ENCODE results near the gene HAPLN3. TPM values are rescaled to one million over a fixed set of nuclear protein-coding genes. Genes with fewer than 3 reads are reported as not detected.

The HAPLN3 gene
- total RNA-seq, 2 experiments from 2014 or later: 79.0 to 80.2 TPM

DNA sequence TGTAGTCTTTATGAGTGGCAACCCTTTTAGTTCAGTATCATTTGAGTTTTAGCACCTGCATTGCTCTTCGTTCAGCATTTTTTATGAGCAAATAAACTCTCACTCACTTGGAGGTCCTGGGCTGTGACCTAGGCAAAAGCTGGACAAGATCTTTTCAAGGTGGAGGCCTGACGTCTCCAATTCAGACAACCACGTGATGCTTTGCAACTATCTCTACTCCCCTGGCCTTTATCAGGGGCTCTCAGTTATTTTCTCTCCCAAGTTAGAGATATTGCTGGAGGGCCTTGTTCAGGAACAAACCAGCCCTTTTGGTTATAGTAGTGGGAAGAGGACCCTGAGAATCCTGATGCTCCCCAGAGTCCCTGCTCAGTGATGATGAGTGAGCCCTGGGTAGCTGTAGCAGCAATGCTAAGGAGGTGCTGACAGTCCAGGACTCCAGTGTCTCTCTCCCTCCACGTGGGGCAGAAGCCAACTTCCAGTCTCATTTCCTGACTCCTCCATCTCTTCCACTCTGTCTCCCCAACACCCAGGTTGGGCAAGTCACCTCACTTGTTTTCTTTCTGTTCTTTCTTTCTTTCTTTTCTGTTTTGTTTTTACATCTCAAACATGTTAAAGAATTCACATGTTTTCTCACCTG, 30.4 kb downstream of the HAPLN3 start:
- no peak overlapping the region for H3K27ac ChIP-seq (ENCODE audit: low read depth in 1 of 2, low read length in 2 of 2)
- no peaks in the 10 kb centered on the region for H3K4me1 Mint-ChIP-seq (ENCODE audit: low read depth)
- intact Hi-C loops (cut with DNase I, micrococcal nuclease): no loop called here
- ATAC-seq (ENCODE audit: poor library complexity): no peak
- H3K27me3 Mint-ChIP-seq: no peaks in the 10 kb centered on the region
- H3K36me3 Mint-ChIP-seq (ENCODE audit: low read depth): no peaks in the 10 kb centered on the region
- TF ChIP-seq, protein P1, sequence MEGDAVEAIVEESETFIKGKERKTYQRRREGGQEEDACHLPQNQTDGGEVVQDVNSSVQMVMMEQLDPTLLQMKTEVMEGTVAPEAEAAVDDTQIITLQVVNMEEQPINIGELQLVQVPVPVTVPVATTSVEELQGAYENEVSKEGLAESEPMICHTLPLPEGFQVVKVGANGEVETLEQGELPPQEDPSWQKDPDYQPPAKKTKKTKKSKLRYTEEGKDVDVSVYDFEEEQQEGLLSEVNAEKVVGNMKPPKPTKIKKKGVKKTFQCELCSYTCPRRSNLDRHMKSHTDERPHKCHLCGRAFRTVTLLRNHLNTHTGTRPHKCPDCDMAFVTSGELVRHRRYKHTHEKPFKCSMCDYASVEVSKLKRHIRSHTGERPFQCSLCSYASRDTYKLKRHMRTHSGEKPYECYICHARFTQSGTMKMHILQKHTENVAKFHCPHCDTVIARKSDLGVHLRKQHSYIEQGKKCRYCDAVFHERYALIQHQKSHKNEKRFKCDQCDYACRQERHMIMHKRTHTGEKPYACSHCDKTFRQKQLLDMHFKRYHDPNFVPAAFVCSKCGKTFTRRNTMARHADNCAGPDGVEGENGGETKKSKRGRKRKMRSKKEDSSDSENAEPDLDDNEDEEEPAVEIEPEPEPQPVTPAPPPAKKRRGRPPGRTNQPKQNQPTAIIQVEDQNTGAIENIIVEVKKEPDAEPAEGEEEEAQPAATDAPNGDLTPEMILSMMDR (IDR thresholded peaks at IDR 0.05): no peak
- no peak for DNase-seq
- CTCF ChIA-PET: no interaction called here
- no peaks in the 10 kb centered on the region for H3K9me3 Mint-ChIP-seq
- no peaks in the 10 kb centered on the region for H3K36me3 ChIP-seq (ENCODE audit: insufficient read depth, low read length)
- no peak overlapping the region for H3K4me3 Mint-ChIP-seq
- no peak overlapping the region for H3K27ac Mint-ChIP-seq
- H3K27me3 ChIP-seq (ENCODE audit: control insufficient read depth in 1 of 2, insufficient read depth in 2 of 2, low read length in 2 of 2): no peaks in the 10 kb centered on the region
- H3K4me1 ChIP-seq (ENCODE audit: insufficient read depth, low read length): no peaks in the 10 kb centered on the region
- POLR2A ChIA-PET: no interaction called here
- no peaks in the 10 kb centered on the region for H3K9me3 ChIP-seq (ENCODE audit: control insufficient read depth in 1 of 2, insufficient read depth in 1 of 2, low read length in 2 of 2)
- H3K4me3 ChIP-seq (ENCODE audit: low read length): no peak overlapping the region

- Histone ChIP-seq H3K36me3 (ENCODE audit: insufficient read depth, low read length) (no peaks in the 10 kb centered on the region), H3K27ac (ENCODE audit: low read depth in 1 of 2, low read length in 2 of 2) (no peak overlapping the region), H3K4me1 (ENCODE audit: insufficient read depth, low read length) (no peaks in the 10 kb centered on the region), H3K4me3 (ENCODE audit: low read length) (no peak overlapping the region), H3K27me3 (ENCODE audit: control insufficient read depth in 1 of 2, insufficient read depth in 2 of 2, low read length in 2 of 2) (no peaks in the 10 kb centered on the region), H3K9me3 (ENCODE audit: control insufficient read depth in 1 of 2, insufficient read depth in 1 of 2, low read length in 2 of 2) (no peaks in the 10 kb centered on the region)
- CTCF ChIA-PET: no interaction called here
- Mint-ChIP-seq H3K4me3 (no peak overlapping the region), H3K36me3 (ENCODE audit: low read depth) (no peaks in the 10 kb centered on the region), H3K27ac (no peak overlapping the region), H3K27me3 (no peaks in the 10 kb centered on the region), H3K4me1 (ENCODE audit: low read depth) (no peaks in the 10 kb centered on the region), H3K9me3 (no peaks in the 10 kb centered on the region)
- no peak for ATAC-seq (ENCODE audit: poor library complexity)
- POLR2A ChIA-PET: no interaction called here
- intact Hi-C loops (cut with DNase I, micrococcal nuclease): no loop called here
- TF ChIP-seq, protein P1 (IDR thresholded peaks at IDR 0.05): no peak
- DNase-seq: no peak
These were observed 31.9 kb downstream of the HAPLN3 start for GRCh38 chr15:88863412-88863811.

GRCh38 chr15:88860212-88860611, 35.1 kb downstream of the HAPLN3 start:
- Mint-ChIP-seq H3K9me3 (no peaks in the 10 kb centered on the region), H3K36me3 (ENCODE audit: low read depth) (no peaks in the 10 kb centered on the region), H3K4me1 (ENCODE audit: low read depth) (no peaks in the 10 kb centered on the region), H3K27ac (no peak overlapping the region), H3K4me3 (no peak overlapping the region), H3K27me3 (no peaks in the 10 kb centered on the region)
- peaks cover under 1% of the 10 kb centered on the region in 2 experiments for H3K9me3 ChIP-seq (ENCODE audit: control insufficient read depth in 1 of 2, insufficient read depth in 1 of 2, low read length in 2 of 2)
- POLR2A ChIA-PET: no interaction called here
- DNase-seq (no peak), ATAC-seq (ENCODE audit: poor library complexity) (no peak)
- H3K27me3 ChIP-seq (ENCODE audit: control insufficient read depth in 1 of 2, insufficient read depth in 2 of 2, low read length in 2 of 2): no peaks in the 10 kb centered on the region
- no peaks in the 10 kb centered on the region for H3K36me3 ChIP-seq (ENCODE audit: insufficient read depth, low read length)
- no peaks in the 10 kb centered on the region for H3K4me1 ChIP-seq (ENCODE audit: insufficient read depth, low read length)
- CTCF ChIA-PET: no interaction called here
- TF ChIP-seq, protein P1 (IDR thresholded peaks at IDR 0.05): no peak
- no peak overlapping the region for H3K27ac ChIP-seq (ENCODE audit: low read depth in 1 of 2, low read length in 2 of 2)
- no peak overlapping the region for H3K4me3 ChIP-seq (ENCODE audit: low read length)
- intact Hi-C loops (cut with DNase I, micrococcal nuclease): no loop called here

All from CD4-positive, alpha-beta T cell (primary cell).